Measurements from ENCODE around the gene CPT1B. TPM values are rescaled to one million over a fixed set of nuclear protein-coding genes. Genes with fewer than 3 reads are reported as not detected.

CPT1B gene
- total and polyA plus RNA-seq, 2 of the 8 experiments (the other 6 are each of a cell fraction or from before 2014, with no cell fraction given): 34.2 to 36.2 TPM

DNA sequence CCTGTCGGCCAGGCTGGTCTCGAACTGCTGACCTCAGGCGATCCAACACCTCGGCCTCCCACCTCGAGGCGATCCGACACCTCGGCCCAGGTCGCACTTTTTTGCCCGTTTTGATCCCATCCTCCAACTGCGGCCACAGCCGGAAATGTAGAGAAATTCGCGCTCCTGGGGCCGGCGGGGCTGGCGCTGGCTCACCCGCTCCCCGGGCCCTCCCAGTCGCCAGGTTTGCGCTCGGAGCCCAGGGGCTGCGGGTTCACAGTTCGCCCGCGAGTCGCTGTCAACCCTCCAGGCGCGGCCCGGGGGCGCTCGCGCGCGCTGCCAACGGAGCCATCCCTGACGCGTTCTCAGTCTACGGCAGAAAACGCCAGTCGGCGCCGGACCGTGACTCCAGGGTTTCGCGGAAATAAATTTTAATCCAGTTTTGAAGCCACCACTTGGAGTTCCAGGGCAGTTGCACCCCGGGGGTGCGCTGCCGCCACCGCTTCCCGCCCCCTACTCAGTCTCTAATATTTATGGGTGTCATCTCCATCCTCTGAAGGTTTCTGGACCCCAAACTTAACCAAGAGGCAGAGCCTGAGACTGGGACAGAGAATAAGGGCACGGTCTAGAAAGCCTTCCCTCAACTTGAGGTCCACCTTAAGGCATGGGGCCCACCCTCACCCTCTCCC, 34.0 kb downstream of the CPT1B start (continued):
- no peak for TF ChIP-seq BCL11A (IDR thresholded peaks at IDR 0.05; ENCODE audit: low read depth in 2 of 2, low read length in 2 of 2)
- TF ChIP-seq ASH2L (IDR thresholded peaks at IDR 0.05; ENCODE audit: low read length): peak; percentile 25
- peak in 1 of 2 experiments; percentile 84; a peak in 2 of 4 replicates for TF ChIP-seq SIN3A (conservative IDR thresholded peaks at IDR 0.05 in 1 of 2, IDR thresholded peaks at IDR 0.05 in 1 of 2; ENCODE audit: low read depth in 1 of 2, low read length in 2 of 2)
- TF ChIP-seq POU5F1 (IDR thresholded peaks at IDR 0.05; ENCODE audit: low read depth, low read length): no peak
- no peak for TF ChIP-seq TEAD4 (IDR thresholded peaks at IDR 0.05; ENCODE audit: low read depth, low read length)
- TF ChIP-seq TBP (IDR thresholded peaks at IDR 0.05; ENCODE audit: low read depth, low read length): peak; percentile 66
- no peak for TF ChIP-seq PHF8 (conservative IDR thresholded peaks at IDR 0.05; ENCODE audit: low read depth, low read length)
- TF ChIP-seq TAF1 (IDR thresholded peaks at IDR 0.05; ENCODE audit: low read depth, low read length): no peak
- no peak for TF ChIP-seq SP4 (IDR thresholded peaks at IDR 0.05; ENCODE audit: low read length)
- no peak for TF ChIP-seq SIX5 (IDR thresholded peaks at IDR 0.05; ENCODE audit: low read depth, low read length)
- TF ChIP-seq FOSL1 (IDR thresholded peaks at IDR 0.05; ENCODE audit: insufficient read depth, low read depth, low read length): no peak
- TF ChIP-seq NANOG (IDR thresholded peaks at IDR 0.05; ENCODE audit: insufficient read depth, low read depth, low read length, poor library complexity, severe bottlenecking): no peak
- no peak for TF ChIP-seq TCF12 (IDR thresholded peaks at IDR 0.05; ENCODE audit: low read depth, low read length)
- no peak for TF ChIP-seq MAFK (IDR thresholded peaks at IDR 0.05; ENCODE audit: low read depth, low read length)
- TF ChIP-seq RNF2 (IDR thresholded peaks at IDR 0.05; ENCODE audit: borderline replicate concordance, low read depth, low read length, missing control alignments, poor library complexity, severe bottlenecking): no peak
- no peak for TF ChIP-seq CHD1 (IDR thresholded peaks at IDR 0.05; ENCODE audit: low read depth, low read length)
- no peak for TF ChIP-seq NRF1 (IDR thresholded peaks at IDR 0.05; ENCODE audit: low read depth, low read length)
- peak; percentile 74 to 88 (median 75) for TF ChIP-seq CTCF (IDR thresholded peaks at IDR 0.05; ENCODE audit: control extremely low read depth in 1 of 3, insufficient read depth in 1 of 3, low read depth in 1 of 3, low read length in 3 of 3)
- peak; percentile 57 to 65 for TF ChIP-seq RAD21 (IDR thresholded peaks at IDR 0.05 in 1 of 2, conservative IDR thresholded peaks at IDR 0.05 in 1 of 2; ENCODE audit: low read depth in 2 of 2, low read length in 2 of 2)
- TF ChIP-seq YY1 (IDR thresholded peaks at IDR 0.05; ENCODE audit: low read depth, low read length): peak; percentile 49; the same call in 1 of the 2 replicates
- TF ChIP-seq KDM1A (IDR thresholded peaks at IDR 0.05; ENCODE audit: borderline replicate concordance, low read length): no peak
- TF ChIP-seq EGR1 (IDR thresholded peaks at IDR 0.05; ENCODE audit: borderline replicate concordance, low read depth, low read length): no peak
